Measurements from ENCODE around the gene SCUBE3. TPM values are rescaled to one million over a fixed set of nuclear protein-coding genes. Genes with fewer than 3 reads are reported as not detected.

SCUBE3 gene
- total and polyA plus RNA-seq, 2 of the 8 experiments (the other 6 are each of a cell fraction or from before 2014, with no cell fraction given) = 0.80 to 1.0 TPM

DNA sequence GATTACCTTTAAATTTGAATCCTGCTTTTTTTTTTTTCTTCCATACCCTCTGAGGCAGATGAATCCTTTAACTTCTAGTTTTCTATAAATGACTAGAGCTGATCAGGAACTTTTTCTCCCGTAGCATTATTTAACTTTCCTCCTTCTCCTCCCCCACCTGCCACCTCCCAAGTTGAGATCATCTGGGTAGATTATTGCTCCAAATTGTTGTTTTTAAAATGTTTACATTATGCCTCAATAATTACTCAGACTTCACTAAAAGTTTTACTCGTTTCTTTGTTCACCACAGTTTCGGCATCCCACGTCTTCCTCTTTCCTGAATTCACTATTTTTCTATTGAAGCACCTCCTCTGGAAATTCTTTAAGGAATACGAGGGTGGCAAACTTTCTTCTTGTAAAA lies 16.6 kb upstream of the SCUBE3 start:
- Histone ChIP-seq H3K36me3 (ENCODE audit: control insufficient read depth in 2 of 4, insufficient read depth in 4 of 4, low read length in 3 of 4) (no peaks in the 10 kb centered on the region), H4K8ac (ENCODE audit: extremely low read depth, insufficient read depth, low read length) (no peak overlapping the region), H3K23me2 (ENCODE audit: low read depth, low read length) (no peaks in the 10 kb centered on the region), H3K79me1 (ENCODE audit: low read depth, low read length) (no peaks in the 10 kb centered on the region), H2AK5ac (ENCODE audit: low read depth, low read length) (no peak overlapping the region), H3K27me3 (replicated peaks in 1 of 4; ENCODE audit: control insufficient read depth in 3 of 4, extremely low read depth in 1 of 4, insufficient read depth in 3 of 4, low read length in 3 of 4) (no peaks in the 10 kb centered on the region; a peak in 3 of 7 replicates), H3K4me2 (ENCODE audit: insufficient read depth in 1 of 2, low read depth in 2 of 2, low read length in 2 of 2) (no peak overlapping the region), H3K9me3 (ENCODE audit: insufficient read depth in 2 of 2, low read depth in 1 of 2, low read length in 1 of 2) (no peaks in the 10 kb centered on the region), H2BK120ac (replicated peaks; ENCODE audit: low read depth, low read length) (no peak overlapping the region), H3K4ac (replicated peaks; ENCODE audit: insufficient read length, low read depth, low read length) (no peak overlapping the region), H3K4me1 (replicated peaks in 1 of 4; ENCODE audit: control insufficient read depth in 3 of 4, insufficient read depth in 4 of 4, low read length in 3 of 4) (peaks cover 0 to 13% (median 5%) of the 10 kb centered on the region in 4 experiments; a peak in 6 of 7 replicates), H3K4me3 (ENCODE audit: extremely low read depth in 1 of 4, insufficient read depth in 2 of 4, low read depth in 3 of 4, low read length in 4 of 4) (no peak overlapping the region), H3K27ac (ENCODE audit: low read depth, low read length) (no peak overlapping the region), H3K18ac (ENCODE audit: extremely low read depth, low read length) (no peak overlapping the region), H3K79me2 (ENCODE audit: control insufficient read depth in 1 of 2, insufficient read depth in 2 of 2, low read length in 2 of 2) (no peaks in the 10 kb centered on the region), H2BK12ac (ENCODE audit: low read depth, low read length) (no peak overlapping the region), H3K9ac (replicated peaks in 1 of 4; ENCODE audit: extremely low read depth in 1 of 4, low read depth in 3 of 4, low read length in 3 of 4) (no peak overlapping the region), H2AFZ (ENCODE audit: low read length) (no peak overlapping the region), H3K14ac (ENCODE audit: insufficient read length) (no peak overlapping the region), H2BK15ac (ENCODE audit: low read length) (no peak overlapping the region), H2BK20ac (ENCODE audit: low read length) (no peak overlapping the region), H4K5ac (ENCODE audit: insufficient read length, low read depth, low read length) (no peak overlapping the region), H4K91ac (replicated peaks; ENCODE audit: insufficient read length, low read length) (no peak overlapping the region), H2BK5ac (ENCODE audit: low read depth, low read length) (no peak overlapping the region), H3K23ac (ENCODE audit: insufficient read length) (no peak overlapping the region), H3K56ac (replicated peaks; ENCODE audit: insufficient read length, low read depth, low read length) (no peak overlapping the region), H4K20me1 (replicated peaks in 1 of 2; ENCODE audit: control insufficient read depth in 1 of 2, insufficient read depth in 2 of 2, low read length in 2 of 2) (no peaks in the 10 kb centered on the region)
- DNase-seq (ENCODE audit: low read depth in 1 of 2, low spot score in 2 of 2) (no peak), FAIRE-seq (no peak)
- ChIA-PET CTCF (ENCODE audit: partially characterized antibody) (interaction anchor here (13.3 to 19.7 kb wide), 2 partner anchors 14 to 44 kb away, joined by 143 to 219 read pairs; partner anchors contain the start of gene SCUBE3), POLR2A (ENCODE audit: partially characterized antibody) (no interaction called here)
- no peak for TF ChIP-seq SRF (IDR thresholded peaks at IDR 0.05; ENCODE audit: low read depth, low read length)
- TF ChIP-seq SIN3A (conservative IDR thresholded peaks at IDR 0.05 in 1 of 2, IDR thresholded peaks at IDR 0.05 in 1 of 2; ENCODE audit: low read depth in 1 of 2, low read length in 2 of 2) = no peak
- TF ChIP-seq RAD21 (IDR thresholded peaks at IDR 0.05 in 1 of 2, conservative IDR thresholded peaks at IDR 0.05 in 1 of 2; ENCODE audit: low read depth in 2 of 2, low read length in 2 of 2) = no peak
- TF ChIP-seq, protein P1, sequence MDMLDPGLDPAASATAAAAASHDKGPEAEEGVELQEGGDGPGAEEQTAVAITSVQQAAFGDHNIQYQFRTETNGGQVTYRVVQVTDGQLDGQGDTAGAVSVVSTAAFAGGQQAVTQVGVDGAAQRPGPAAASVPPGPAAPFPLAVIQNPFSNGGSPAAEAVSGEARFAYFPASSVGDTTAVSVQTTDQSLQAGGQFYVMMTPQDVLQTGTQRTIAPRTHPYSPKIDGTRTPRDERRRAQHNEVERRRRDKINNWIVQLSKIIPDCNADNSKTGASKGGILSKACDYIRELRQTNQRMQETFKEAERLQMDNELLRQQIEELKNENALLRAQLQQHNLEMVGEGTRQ (IDR thresholded peaks at IDR 0.05; ENCODE audit: low read length) = no peak
- no peak for TF ChIP-seq YY1 (IDR thresholded peaks at IDR 0.05; ENCODE audit: low read depth, low read length)
- no peak for TF ChIP-seq TEAD4 (IDR thresholded peaks at IDR 0.05; ENCODE audit: low read depth, low read length)
- TF ChIP-seq POU5F1 (IDR thresholded peaks at IDR 0.05; ENCODE audit: low read depth, low read length) = no peak
- TF ChIP-seq ZNF274 (IDR thresholded peaks at IDR 0.05; ENCODE audit: borderline replicate concordance, extremely low read depth, low read length) = no peak
- no peak for TF ChIP-seq BCL11A (IDR thresholded peaks at IDR 0.05; ENCODE audit: low read depth in 2 of 2, low read length in 2 of 2)
- 82% methylated on average over 5 of the region's 5 CpGs; no CpG with 5 or more reads in 1 of the 2 experiments for WGBS, 2 experiments (ENCODE audit: extremely low coverage in 1 of 2, insufficient coverage in 1 of 2, insufficient read length in 1 of 2, insufficient replicate concordance in 2 of 2, low coverage in 1 of 2, low lambda C conversion rate in 2 of 2, missing lambda C conversion rate in 1 of 2)

All from H1 (cell line).